H9 (cell line): ENCODE results near the gene COL5A2. TPM values are rescaled to one million over a fixed set of nuclear protein-coding genes. Genes with fewer than 3 reads are reported as not detected.
A peak's percentile ranks its signal among the peaks of the same experiment; 100 is the strongest.

ENCODE experiments used
- DNase-seq: peaks from one replicate; pipeline ENCODE4 v3.0.0-alpha.2; 2017
- H2AFZ ChIP-seq: one replicate; pipeline ENCODE4 v1.6.1; 2013; ENCODE audit warnings: mild to moderate bottlenecking, low read length, control low read depth, moderate library complexity
- H2AK5ac ChIP-seq: 2 replicates; pipeline ENCODE4 v1.6.1; 2013; ENCODE audit warnings: low read length, control low read depth, mixed read lengths; ENCODE audit not compliant: insufficient read length
- H2BK120ac ChIP-seq: one replicate; pipeline ENCODE4 v1.6.1; 2013; ENCODE audit warnings: low read depth, mild to moderate bottlenecking, low read length, control low read depth, inconsistent platforms; ENCODE audit not compliant: poor library complexity, severe bottlenecking
- H2BK12ac ChIP-seq: 2 replicates; pipeline ENCODE4 v1.6.1; 2013; ENCODE audit warnings: low read length, control low read depth, mixed read lengths, low read depth; ENCODE audit not compliant: insufficient read length
- H2BK15ac ChIP-seq: 2 replicates; pipeline ENCODE4 v1.6.1; 2013; ENCODE audit warnings: low read depth, low read length, control low read depth
- H2BK20ac ChIP-seq: one replicate; pipeline ENCODE4 v1.6.1; 2013; ENCODE audit warnings: low read depth, mild to moderate bottlenecking, low read length, control low read depth, inconsistent platforms; ENCODE audit not compliant: poor library complexity, severe bottlenecking
- H2BK5ac ChIP-seq: 2 replicates; pipeline ENCODE4 v1.6.1; 2013; ENCODE audit warnings: low read length, control low read depth, mixed read lengths; ENCODE audit not compliant: insufficient read length
- H3K14ac ChIP-seq: 2 replicates; pipeline ENCODE4 v1.6.1; 2013; ENCODE audit warnings: low read length, control low read depth; ENCODE audit not compliant: insufficient read depth
- H3K18ac ChIP-seq: 2 replicates; pipeline ENCODE4 v1.6.1; 2013; ENCODE audit warnings: low read depth, mild to moderate bottlenecking, mixed read lengths, low read length, control low read depth; ENCODE audit not compliant: insufficient read length
- H3K23ac ChIP-seq: 2 replicates; pipeline ENCODE4 v1.6.1; 2013; ENCODE audit warnings: low read length, control low read depth, mixed read lengths, low read depth; ENCODE audit not compliant: insufficient read length
- H3K23me2 ChIP-seq: 2 replicates; pipeline ENCODE4 v1.6.1; 2013; ENCODE audit warnings: low read depth, mild to moderate bottlenecking, mixed read lengths, low read length, control low read depth; ENCODE audit not compliant: insufficient read length, poor library complexity, severe bottlenecking
- H3K27ac ChIP-seq: 2 replicates; pipeline ENCODE4 v1.5.1; 2013; ENCODE audit warnings: low read length, control low read depth, mixed read lengths, low read depth; ENCODE audit not compliant: insufficient read length
- H3K27me3 ChIP-seq: 2 replicates; pipeline ENCODE4 v1.6.1; 2013; ENCODE audit warnings: low read length, control low read depth, inconsistent platforms; ENCODE audit not compliant: insufficient read depth
- H3K4ac ChIP-seq: 2 replicates; pipeline ENCODE4 v1.6.1; 2013; ENCODE audit warnings: low read depth, mild to moderate bottlenecking, control low read depth, inconsistent platforms, low read length, moderate library complexity
- H3K4me1 ChIP-seq: 2 replicates; pipeline ENCODE4 v1.6.1; 2013; ENCODE audit warnings: low read length, control low read depth, inconsistent platforms; ENCODE audit not compliant: insufficient read depth
- H3K4me2 ChIP-seq: 2 replicates; pipeline ENCODE4 v1.6.1; 2013; ENCODE audit warnings: low read length, control low read depth, mixed read lengths; ENCODE audit not compliant: insufficient read length, insufficient read depth
- H3K56ac ChIP-seq: 2 replicates; pipeline ENCODE4 v1.6.1; 2013; ENCODE audit warnings: low read depth, mild to moderate bottlenecking, mixed read lengths, low read length, control low read depth; ENCODE audit not compliant: insufficient read length
- H3K79me1 ChIP-seq: 2 replicates; pipeline ENCODE4 v1.6.1; 2013; ENCODE audit warnings: low read depth, mild to moderate bottlenecking, moderate library complexity, low read length, control low read depth, inconsistent platforms; ENCODE audit not compliant: insufficient read depth, poor library complexity, severe bottlenecking
- H3K79me2 ChIP-seq: 2 replicates; pipeline ENCODE4 v1.6.1; 2013; ENCODE audit warnings: low read length, control low read depth, inconsistent platforms; ENCODE audit not compliant: insufficient read depth
- H3K9ac ChIP-seq: 2 replicates; pipeline ENCODE4 v1.6.1; 2013; ENCODE audit warnings: low read length, control low read depth, mixed read lengths; ENCODE audit not compliant: insufficient read length; ENCODE audit errors: extremely low read depth
- H3K9me3 ChIP-seq: one replicate; pipeline ENCODE4 v1.6.1; 2013; ENCODE audit warnings: low read depth, low read length, inconsistent platforms; ENCODE audit not compliant: control insufficient read depth
- H3T11ph ChIP-seq: one replicate; pipeline ENCODE4 v1.6.1; 2013; ENCODE audit warnings: mild to moderate bottlenecking, low read length, control low read depth, inconsistent platforms
- H4K20me1 ChIP-seq: one replicate; pipeline ENCODE4 v1.6.1; 2013; ENCODE audit not compliant: control insufficient read depth, insufficient read length, insufficient read depth
- H4K5ac ChIP-seq: 2 replicates; pipeline ENCODE4 v1.6.1; 2013; ENCODE audit warnings: low read depth, mild to moderate bottlenecking, mixed read lengths, low read length, control low read depth; ENCODE audit not compliant: insufficient read length
- H4K8ac ChIP-seq: replicated peaks from 2 replicates; pipeline ENCODE4 v1.6.1; 2013; ENCODE audit warnings: low read length, control low read depth, mixed read lengths, low read depth; ENCODE audit not compliant: insufficient read length
- H4K91ac ChIP-seq: 2 replicates; pipeline ENCODE4 v1.6.1; 2013; ENCODE audit warnings: low read depth, mild to moderate bottlenecking, moderate library complexity, mixed read lengths, low read length, control low read depth; ENCODE audit not compliant: insufficient read length
- H3K27ac Mint-ChIP-seq, 3 experiments: 2 replicates in 2 of 3; 3 replicates in 1 of 3; pipeline ENCODE4 v1.8.0; 2020 to 2021; ENCODE audit warnings: mixed read lengths in 3 of 3, mild to moderate bottlenecking in 1 of 3, moderate library complexity in 1 of 3
- H3K27me3 Mint-ChIP-seq: 2 replicates; pipeline ENCODE4 v1.8.0; 2021; ENCODE audit warnings: low read depth, mild to moderate bottlenecking, moderate library complexity, mixed read lengths
- H3K36me3 Mint-ChIP-seq, 3 experiments: 2 replicates in 2 of 3; 3 replicates in 1 of 3; pipeline ENCODE4 v1.8.0; 2020 to 2021; ENCODE audit warnings: low read depth in 3 of 3, mixed read lengths in 3 of 3; ENCODE audit not compliant: insufficient read depth in 1 of 3
- H3K4me1 Mint-ChIP-seq, 2 experiments: 2 replicates each; pipeline ENCODE4 v1.8.0; 2020; ENCODE audit warnings: mixed read lengths in 2 of 2
- H3K4me3 Mint-ChIP-seq, 2 experiments: 2 replicates in 1 of 2; 3 replicates in 1 of 2; pipeline ENCODE4 v1.8.0; 2020 to 2021; ENCODE audit warnings: mild to moderate bottlenecking in 2 of 2, mixed read lengths in 2 of 2, moderate library complexity in 1 of 2
- H3K9me3 Mint-ChIP-seq, 2 experiments: 2 replicates in 1 of 2; 3 replicates in 1 of 2; pipeline ENCODE4 v1.8.0; 2020; ENCODE audit warnings: mild to moderate bottlenecking in 2 of 2, mixed read lengths in 2 of 2, moderate library complexity in 1 of 2
- WGBS: extraction: QIAGEN DNeasy Blood & Tissue Kit; methylation state at CpG from one replicate; pipeline ENCODE4 v1.1.7; 2013; ENCODE audit warnings: missing lambda C conversion rate, low lambda C conversion rate, mixed read lengths; ENCODE audit not compliant: insufficient read length; ENCODE audit errors: extremely low coverage; 5-methylcytosine and 5-hydroxymethylcytosine counted together
- total RNA-seq: library from RNA; stranded (reverse); gene quantifications from 2 replicates; pipeline ENCODE4 v1.2.1, GENCODE V29; 2021
- TF ChIP-seq, protein P1 (sequence below): fragments of 200-600 bp; sonication (generic); conservative IDR thresholded peaks from 3 replicates; pipeline ENCODE4 v1.8.0; 2021; ENCODE audit warnings: antibody characterized with exemption, mild to moderate bottlenecking

The COL5A2 gene
- total RNA-seq, 1 experiment from 2014 or later, result 10.5 TPM

DNA sequence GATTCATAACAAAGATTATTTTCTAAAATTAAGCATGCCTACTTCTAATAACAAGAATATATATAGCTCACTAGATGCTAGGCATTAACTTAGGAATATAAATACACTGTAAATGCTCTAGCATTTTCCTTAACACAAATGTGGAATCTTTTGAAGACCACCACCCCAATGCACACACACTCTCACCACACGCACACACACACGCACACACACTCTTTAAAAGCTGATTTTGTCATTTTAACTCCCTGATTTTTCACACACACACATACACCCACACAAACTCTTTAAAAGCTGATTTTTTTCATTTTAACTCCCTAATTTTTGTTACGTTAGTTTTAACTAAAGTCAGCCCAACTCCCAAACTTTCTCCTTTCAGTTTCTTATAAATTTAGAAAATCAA, 3.0 kb downstream of the COL5A2 start:
- Histone ChIP-seq H3T11ph (no peak overlapping the region), H2BK5ac (no peak overlapping the region), H3K9ac (no peak overlapping the region), H2BK120ac (no peak overlapping the region), H3K27me3 (no peaks in the 10 kb centered on the region), H2BK15ac (no peak overlapping the region), H2AFZ (no peak overlapping the region), H4K5ac (no peak overlapping the region), H3K79me1 (no peaks in the 10 kb centered on the region), H3K4me2 (no peak overlapping the region), H2BK12ac (no peak overlapping the region), H3K14ac (no peak overlapping the region), H4K8ac (no peak overlapping the region), H3K27ac (no peak overlapping the region), H2AK5ac (no peak overlapping the region), H4K91ac (no peak overlapping the region), H3K4ac (no peak overlapping the region), H2BK20ac (no peak overlapping the region), H3K18ac (no peak overlapping the region), H3K23me2 (peaks cover 9% of the 10 kb centered on the region), H3K56ac (no peak overlapping the region), H3K79me2 (peaks cover 3% of the 10 kb centered on the region; the same call in 1 of the 2 replicates), H3K4me1 (no peaks in the 10 kb centered on the region), H3K9me3 (no peaks in the 10 kb centered on the region), H4K20me1 (no peaks in the 10 kb centered on the region), H3K23ac (no peak overlapping the region)
- Mint-ChIP-seq H3K27me3 (no peaks in the 10 kb centered on the region), H3K4me3 (no peak overlapping the region), H3K27ac (peak overlapping the region in 2 of 3 experiments; percentile 20 to 52; a peak in 4 of 7 replicates), H3K36me3 (no peaks in the 10 kb centered on the region), H3K9me3 (no peaks in the 10 kb centered on the region), H3K4me1 (peaks cover 27 to 28% of the 10 kb centered on the region in 2 experiments)
- WGBS, result 100% methylated on average over 2 of the region's 3 CpGs
- no peak for DNase-seq
- TF ChIP-seq, protein P1, sequence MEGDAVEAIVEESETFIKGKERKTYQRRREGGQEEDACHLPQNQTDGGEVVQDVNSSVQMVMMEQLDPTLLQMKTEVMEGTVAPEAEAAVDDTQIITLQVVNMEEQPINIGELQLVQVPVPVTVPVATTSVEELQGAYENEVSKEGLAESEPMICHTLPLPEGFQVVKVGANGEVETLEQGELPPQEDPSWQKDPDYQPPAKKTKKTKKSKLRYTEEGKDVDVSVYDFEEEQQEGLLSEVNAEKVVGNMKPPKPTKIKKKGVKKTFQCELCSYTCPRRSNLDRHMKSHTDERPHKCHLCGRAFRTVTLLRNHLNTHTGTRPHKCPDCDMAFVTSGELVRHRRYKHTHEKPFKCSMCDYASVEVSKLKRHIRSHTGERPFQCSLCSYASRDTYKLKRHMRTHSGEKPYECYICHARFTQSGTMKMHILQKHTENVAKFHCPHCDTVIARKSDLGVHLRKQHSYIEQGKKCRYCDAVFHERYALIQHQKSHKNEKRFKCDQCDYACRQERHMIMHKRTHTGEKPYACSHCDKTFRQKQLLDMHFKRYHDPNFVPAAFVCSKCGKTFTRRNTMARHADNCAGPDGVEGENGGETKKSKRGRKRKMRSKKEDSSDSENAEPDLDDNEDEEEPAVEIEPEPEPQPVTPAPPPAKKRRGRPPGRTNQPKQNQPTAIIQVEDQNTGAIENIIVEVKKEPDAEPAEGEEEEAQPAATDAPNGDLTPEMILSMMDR, result no peak
